Glutamatergic neuron (in vitro differentiated cells): ENCODE measurements around the gene SIRT5. TPM values are rescaled to one million over a fixed set of nuclear protein-coding genes. Genes with fewer than 3 reads are reported as not detected.

ENCODE experiments used
- DNase-seq: peaks from one replicate; pipeline ENCODE4 v3.0.0; 2022
- H3K27ac Mint-ChIP-seq: one replicate; pipeline ENCODE4 v1.8.0; 2020; ENCODE audit warnings: mild to moderate bottlenecking, mixed read lengths, inconsistent platforms; ENCODE audit not compliant: unreplicated experiment
- H3K27me3 Mint-ChIP-seq: one replicate; pipeline ENCODE4 v1.8.0; 2020; ENCODE audit warnings: mild to moderate bottlenecking, moderate library complexity, mixed read lengths, inconsistent platforms; ENCODE audit not compliant: unreplicated experiment
- H3K36me3 Mint-ChIP-seq: one replicate; pipeline ENCODE4 v1.8.0; 2020; ENCODE audit warnings: mild to moderate bottlenecking, mixed read lengths, inconsistent platforms; ENCODE audit not compliant: unreplicated experiment
- H3K4me1 Mint-ChIP-seq: one replicate; pipeline ENCODE4 v1.8.0; 2020; ENCODE audit warnings: mild to moderate bottlenecking, low read depth, mixed read lengths, inconsistent platforms; ENCODE audit not compliant: unreplicated experiment
- H3K4me3 Mint-ChIP-seq: one replicate; pipeline ENCODE4 v1.8.0; 2020; ENCODE audit warnings: mild to moderate bottlenecking, mixed read lengths, inconsistent platforms; ENCODE audit not compliant: unreplicated experiment
- H3K9me3 Mint-ChIP-seq: one replicate; pipeline ENCODE4 v1.8.0; 2020; ENCODE audit warnings: mild to moderate bottlenecking, moderate library complexity, mixed read lengths, inconsistent platforms; ENCODE audit not compliant: unreplicated experiment
- total RNA-seq: library from RNA; stranded (reverse); fragmentation: NEBNext Ultra II Directional; extraction: Animal tissue kit (Norgen Biotek cat#: 25700); gene quantifications from one replicate; pipeline ENCODE4 v1.2.1, GENCODE V29; 2021; ENCODE audit not compliant: unreplicated experiment
- TF ChIP-seq, protein P1 (sequence below): fragments of 200-600 bp; sonication (generic); IDR thresholded peaks from one replicate; pipeline ENCODE4 v1.5.0; 2021; ENCODE audit not compliant: partially characterized antibody, unreplicated experiment

Gene SIRT5
- total RNA-seq, 1 donor from 2014 or later: 4.9 TPM

DNA sequence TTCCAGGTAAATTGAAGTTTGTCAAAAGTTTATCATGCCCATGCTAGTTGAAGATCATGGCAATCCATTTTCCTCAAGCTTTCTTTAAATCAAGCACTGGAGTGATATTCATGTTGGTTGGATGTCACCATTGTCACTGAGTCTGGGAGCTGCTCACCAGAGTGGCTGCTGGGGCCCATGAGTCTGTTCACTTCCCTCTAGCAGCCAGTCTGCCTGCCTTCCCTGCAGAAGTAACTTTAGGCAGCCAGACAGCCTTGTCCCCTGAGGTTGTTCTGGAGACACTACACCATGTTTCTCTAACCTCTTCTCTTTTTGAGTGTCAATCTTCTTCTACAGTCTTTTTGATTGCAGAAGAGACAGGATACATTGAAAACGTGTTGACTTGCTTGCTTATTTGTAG lies 5.5 kb downstream of the SIRT5 start:
- H3K27ac Mint-ChIP-seq: no peak overlapping the region
- H3K9me3 Mint-ChIP-seq: no peaks in the 10 kb centered on the region
- TF ChIP-seq, protein P1, sequence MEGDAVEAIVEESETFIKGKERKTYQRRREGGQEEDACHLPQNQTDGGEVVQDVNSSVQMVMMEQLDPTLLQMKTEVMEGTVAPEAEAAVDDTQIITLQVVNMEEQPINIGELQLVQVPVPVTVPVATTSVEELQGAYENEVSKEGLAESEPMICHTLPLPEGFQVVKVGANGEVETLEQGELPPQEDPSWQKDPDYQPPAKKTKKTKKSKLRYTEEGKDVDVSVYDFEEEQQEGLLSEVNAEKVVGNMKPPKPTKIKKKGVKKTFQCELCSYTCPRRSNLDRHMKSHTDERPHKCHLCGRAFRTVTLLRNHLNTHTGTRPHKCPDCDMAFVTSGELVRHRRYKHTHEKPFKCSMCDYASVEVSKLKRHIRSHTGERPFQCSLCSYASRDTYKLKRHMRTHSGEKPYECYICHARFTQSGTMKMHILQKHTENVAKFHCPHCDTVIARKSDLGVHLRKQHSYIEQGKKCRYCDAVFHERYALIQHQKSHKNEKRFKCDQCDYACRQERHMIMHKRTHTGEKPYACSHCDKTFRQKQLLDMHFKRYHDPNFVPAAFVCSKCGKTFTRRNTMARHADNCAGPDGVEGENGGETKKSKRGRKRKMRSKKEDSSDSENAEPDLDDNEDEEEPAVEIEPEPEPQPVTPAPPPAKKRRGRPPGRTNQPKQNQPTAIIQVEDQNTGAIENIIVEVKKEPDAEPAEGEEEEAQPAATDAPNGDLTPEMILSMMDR: no peak

DNA sequence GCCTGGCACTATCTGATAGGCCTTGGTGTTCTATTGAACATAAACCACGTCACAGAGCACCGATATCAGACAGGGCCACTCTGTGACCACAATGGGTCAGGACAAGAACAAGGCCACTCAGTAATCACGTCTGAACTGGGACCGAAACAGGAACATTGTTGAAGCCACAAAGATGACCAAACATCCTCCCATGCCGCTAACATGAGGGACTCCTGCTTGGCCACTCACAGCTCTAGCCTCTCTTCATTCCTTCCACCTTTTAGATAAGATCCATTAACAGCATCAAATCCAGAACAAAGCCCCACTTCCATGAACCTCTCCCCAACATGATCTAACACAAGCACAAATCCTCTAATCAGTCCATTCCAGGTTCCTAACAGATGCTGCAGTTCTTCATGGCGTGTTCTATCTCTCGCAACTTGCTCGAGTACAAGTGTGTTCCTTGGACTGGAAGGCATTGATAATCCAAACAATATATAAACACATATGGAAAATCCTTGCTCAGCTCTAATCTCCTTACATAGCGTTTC lies 7.4 kb downstream of the SIRT5 start:
- Mint-ChIP-seq H3K4me3 (no peak overlapping the region), H3K27me3 (no peaks in the 10 kb centered on the region), H3K4me1 (no peaks in the 10 kb centered on the region), H3K36me3 (no peaks in the 10 kb centered on the region), H3K9me3 (no peaks in the 10 kb centered on the region), H3K27ac (no peak overlapping the region)
- TF ChIP-seq, protein P1: no peak
- no peak for DNase-seq

More for the DNA sequence above, 5.5 kb downstream of the SIRT5 start:
- Mint-ChIP-seq H3K27me3 (no peaks in the 10 kb centered on the region), H3K4me1 (no peaks in the 10 kb centered on the region), H3K4me3 (no peak overlapping the region), H3K36me3 (no peaks in the 10 kb centered on the region)
- no peak for DNase-seq

DNA sequence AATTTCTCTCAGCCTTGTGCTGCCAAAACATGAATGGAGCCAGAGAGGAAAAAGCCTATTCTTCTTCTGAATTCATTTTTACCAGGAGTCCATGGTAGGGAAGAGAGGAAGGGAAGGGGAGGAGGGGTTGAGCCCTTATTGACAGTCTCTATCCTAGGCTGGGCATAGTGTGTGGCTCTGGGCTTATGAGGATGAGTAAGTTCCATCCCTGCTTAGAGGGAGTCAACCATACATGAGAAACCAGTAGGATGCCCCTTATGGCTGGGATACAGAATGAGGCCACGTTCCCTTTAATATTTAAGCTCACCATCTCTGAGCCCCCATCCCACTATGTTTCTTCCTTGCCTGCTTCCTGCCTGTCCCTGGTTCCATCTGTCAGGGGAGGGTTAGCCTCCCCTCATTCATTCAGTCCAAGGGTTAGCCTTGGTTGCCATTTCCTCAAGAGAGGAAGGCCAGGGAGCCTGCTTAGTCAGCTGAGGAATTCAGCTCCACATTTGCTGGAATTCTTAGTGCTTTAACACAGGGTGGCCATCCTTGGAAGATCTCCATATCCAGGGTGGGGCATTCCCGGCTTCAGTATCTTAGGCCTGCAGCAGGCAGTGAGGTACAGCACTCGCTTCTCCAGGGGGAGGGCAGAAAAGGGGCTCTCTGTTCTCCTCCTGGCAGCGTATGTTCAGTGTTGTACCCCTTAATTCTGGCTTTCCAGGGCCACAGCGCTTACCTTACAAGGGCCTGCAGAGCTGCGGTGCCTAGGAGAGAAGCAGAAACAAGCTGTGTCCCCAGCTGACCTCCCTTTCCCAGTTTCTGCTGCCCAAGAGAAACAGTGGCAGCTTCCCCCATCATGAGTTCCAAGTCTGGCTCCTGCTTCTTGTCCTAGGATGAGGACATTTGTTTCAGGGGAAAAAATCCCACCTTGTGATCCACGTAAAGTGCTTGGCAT lies 12.5 kb downstream of the SIRT5 start:
- TF ChIP-seq, protein P1: no peak
- peaks cover 2% of the 10 kb centered on the region for H3K9me3 Mint-ChIP-seq
- no peaks in the 10 kb centered on the region for H3K36me3 Mint-ChIP-seq
- no peak for DNase-seq
- no peak overlapping the region for H3K27ac Mint-ChIP-seq
- H3K4me3 Mint-ChIP-seq: no peak overlapping the region
- peaks cover 4% of the 10 kb centered on the region for H3K4me1 Mint-ChIP-seq
- H3K27me3 Mint-ChIP-seq: peaks cover 2% of the 10 kb centered on the region

DNA sequence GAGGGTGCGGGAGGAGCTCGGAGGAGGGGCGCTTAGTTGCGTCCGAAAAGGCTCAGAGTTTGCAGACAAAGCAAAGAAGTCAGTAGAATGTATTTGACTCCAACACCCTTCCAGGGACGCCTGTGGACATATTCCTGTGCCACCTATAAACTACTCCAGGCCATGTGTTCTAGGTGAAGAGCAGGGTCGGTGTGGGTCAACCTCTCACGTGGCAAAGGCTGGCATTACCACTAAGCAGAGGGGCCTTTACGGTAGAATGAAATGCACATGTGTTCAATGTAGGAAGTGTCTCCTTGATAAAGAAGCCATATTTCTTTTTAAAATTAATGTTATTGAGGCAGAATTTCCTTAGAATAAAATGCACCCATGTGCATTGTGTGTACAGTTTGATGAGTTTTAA lies 15.4 kb downstream of the SIRT5 start:
- Mint-ChIP-seq H3K36me3 (no peaks in the 10 kb centered on the region), H3K4me1 (peaks cover 4% of the 10 kb centered on the region), H3K27me3 (peaks cover 2% of the 10 kb centered on the region), H3K9me3 (peaks cover 2% of the 10 kb centered on the region), H3K27ac (peak overlapping the region; percentile 87), H3K4me3 (no peak overlapping the region)
- DNase-seq: no peak
- TF ChIP-seq, protein P1: no peak
